GM20000 (cell line): Measurements from ENCODE around the gene AHNAK2.
A peak's percentile ranks its signal among the peaks of the same experiment; 100 is the strongest.

ENCODE experiments used
- DNase-seq: peaks from one replicate; pipeline ENCODE4 v3.0.0; 2012; ENCODE audit warnings: low spot score
- CTCF ChIP-seq: IDR thresholded peaks from 2 replicates; pipeline ENCODE4 v1.5.1; 2012; ENCODE audit warnings: mild to moderate bottlenecking, control low read depth; ENCODE audit errors: extremely low read depth, missing control alignments

Gene AHNAK2

DNA sequence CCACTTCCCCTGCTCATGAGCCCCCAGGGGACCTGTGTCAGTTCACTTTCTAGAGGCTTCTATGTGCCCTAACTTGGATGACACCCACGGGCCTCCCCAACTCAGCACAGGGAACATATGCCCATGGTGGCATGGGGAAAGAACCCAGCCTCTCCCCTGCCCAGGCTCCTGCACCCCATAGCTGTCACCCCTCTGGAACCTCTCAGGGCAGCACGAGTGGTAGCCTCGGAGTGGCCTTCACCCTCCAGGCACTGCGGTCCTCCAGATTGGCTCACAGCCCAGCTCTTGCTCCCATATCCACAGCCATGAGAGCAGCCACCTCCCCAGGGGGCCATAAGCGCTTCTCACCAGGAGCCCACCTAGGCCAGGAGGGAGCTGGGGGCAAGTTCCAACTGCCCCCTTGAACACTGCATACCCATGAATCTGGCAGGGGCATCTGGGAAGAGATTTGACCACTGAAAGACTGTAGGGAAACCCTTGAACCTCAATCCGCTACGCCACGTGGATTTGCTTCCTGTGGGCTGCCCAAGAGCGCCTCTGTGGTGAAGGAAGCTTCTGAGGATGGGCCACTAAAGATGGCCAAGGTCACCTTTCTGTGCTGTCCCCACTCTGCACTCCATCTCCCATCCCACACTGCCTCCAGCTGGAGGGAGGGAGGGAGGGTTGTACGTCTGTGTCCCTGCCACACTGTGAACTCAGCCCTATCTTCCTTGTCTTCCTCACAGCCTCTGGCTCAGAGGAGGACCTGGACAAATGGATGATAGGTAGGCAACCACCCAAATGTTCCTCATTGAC, 41.6 kb downstream of the AHNAK2 start:
- DNase-seq, result peak; percentile 10
- TF ChIP-seq CTCF, result no peak

- DNase-seq, result peak; percentile 5
- no peak for TF ChIP-seq CTCF
These were observed 42.2 kb downstream of the AHNAK2 start for GRCh38 chr14:104935955-104936354.

DNA sequence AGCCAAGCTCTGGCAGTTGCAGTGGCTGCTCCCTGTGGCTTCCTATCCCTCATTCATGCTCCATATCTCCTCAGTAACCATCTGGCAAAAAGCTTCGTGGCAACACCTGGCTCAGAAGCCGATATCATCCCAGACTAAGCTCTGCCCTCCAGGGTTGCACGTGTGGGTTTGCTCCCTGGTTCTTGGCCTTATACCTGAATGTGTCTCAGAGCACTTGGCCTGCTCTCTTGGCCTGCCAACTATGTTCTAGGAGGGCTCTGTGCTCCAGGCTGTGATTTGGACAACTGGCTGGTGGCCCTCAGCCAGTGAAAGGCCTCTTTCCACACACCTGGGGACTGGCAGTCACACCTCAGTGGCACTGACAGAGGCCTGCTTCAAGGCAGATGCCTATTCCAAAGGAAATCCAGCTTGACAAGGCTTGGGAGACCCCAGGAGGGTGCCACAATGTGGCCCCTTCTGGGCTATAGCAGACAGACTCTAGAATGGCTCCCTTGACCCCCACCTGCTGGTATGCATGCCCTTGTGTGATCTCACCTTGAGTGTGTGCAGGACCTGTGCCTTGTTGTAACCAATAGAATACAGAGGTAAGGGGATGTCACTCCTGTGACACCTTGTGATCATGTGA, 43.0 kb downstream of the AHNAK2 start:
- TF ChIP-seq CTCF, result no peak
- DNase-seq, result peak; percentile 7

DNA sequence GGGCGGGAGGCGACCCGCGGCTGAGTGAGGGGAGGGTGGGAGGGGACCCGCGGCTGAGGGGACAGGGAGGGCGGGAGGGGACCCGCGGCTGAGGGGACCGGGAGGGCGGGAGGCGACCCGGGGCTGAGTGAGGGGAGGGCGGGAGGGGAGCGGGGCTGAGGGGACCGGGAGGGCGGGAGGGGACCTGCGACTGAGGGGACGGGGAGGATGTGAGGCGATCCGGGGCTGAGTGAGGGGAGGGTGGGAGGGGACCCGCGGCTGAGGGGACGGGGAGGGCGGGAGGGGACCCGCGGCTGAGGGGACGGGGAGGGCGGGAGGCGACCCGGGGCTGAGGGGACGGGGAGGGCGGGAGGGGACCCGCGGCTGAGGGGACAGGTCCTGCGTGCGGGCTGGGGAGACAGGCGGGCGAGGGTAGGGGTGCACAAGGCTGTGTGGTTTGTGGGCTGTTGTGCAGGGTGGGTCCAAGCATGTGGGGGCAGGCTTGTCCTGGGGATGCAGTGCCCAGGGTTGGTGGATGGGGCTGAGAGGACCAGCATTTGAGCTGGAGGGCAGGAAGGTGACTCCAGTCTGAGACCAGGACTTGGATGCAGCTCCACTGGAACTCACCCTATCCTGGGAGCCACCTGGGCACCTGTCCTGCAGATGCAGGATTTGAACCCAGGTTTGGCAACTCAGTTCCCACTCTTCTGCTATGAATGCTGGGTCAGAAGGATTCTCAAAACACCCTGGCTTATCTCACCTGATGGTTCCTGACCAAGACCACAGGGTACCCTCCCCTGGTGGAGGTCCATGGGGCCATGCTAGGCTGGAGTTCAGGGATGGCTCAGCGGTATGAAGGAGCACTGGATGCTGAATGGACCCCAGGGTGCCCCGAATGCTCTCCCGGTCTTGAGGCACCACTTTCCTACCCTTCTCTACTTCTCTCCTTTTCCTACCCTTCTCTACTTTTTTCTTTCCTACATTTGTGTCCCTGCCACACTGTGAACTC, 44.1 kb downstream of the AHNAK2 start:
- TF ChIP-seq CTCF, result no peak
- DNase-seq, result peak; percentile 27

- TF ChIP-seq CTCF, result peak; percentile 92
- peak; percentile 96 for DNase-seq
These were observed 45.2 kb downstream of the AHNAK2 start for GRCh38 chr14:104932676-104933631.

GRCh38 chr14:104931771-104932675, 46.2 kb downstream of the AHNAK2 start:
- no peak for TF ChIP-seq CTCF
- peak; percentile 36 for DNase-seq
